ENCODE results near the gene F12. TPM values are rescaled to one million over a fixed set of nuclear protein-coding genes. Genes with fewer than 3 reads are reported as not detected.
A peak's percentile ranks its signal among the peaks of the same experiment; 100 is the strongest.

The F12 gene
- total RNA-seq, 1 donor from 2014 or later = 2.8 TPM

DNA sequence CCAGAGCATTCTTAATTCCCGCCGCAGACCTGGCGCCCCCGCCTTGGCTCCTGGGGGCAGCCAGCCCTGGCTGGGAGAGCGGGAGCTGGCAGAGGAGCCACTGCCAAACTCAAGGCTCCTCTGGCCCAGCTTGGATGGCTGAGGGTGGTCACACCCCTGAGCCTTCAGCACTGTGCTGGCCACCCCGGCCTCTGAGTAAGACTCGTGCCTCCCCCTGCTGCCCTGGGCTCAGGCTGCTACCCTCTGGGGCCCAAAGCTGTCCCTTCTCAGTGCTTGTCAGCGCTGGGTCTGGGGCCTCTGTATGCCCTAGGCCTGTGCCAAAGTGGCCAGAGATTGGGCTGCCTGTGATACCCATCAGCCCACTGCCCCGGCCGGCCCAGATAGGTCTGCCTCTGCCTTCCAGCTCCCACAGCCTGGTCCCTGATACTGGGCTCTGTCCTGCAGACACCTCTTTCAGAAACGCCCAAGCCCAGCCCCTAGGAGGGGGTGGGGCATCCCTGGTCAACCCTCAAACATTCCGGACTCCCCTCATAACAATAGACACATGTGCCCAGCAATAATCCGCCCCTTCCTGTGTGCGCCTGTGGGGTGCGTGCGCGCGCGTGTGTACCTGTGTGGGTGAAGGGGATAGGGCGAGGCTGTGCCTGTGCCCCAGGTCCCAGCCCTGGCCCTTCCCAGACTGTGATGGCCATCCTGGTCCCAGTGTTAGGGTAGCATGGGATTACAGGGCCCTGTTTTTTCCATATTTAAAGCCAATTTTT, 32.9 kb upstream of the F12 start:
- peaks cover 42% of the 10 kb centered on the region for H3K36me3 Mint-ChIP-seq (ENCODE audit: low read depth)
- H3K4me1 Mint-ChIP-seq = peaks cover 42% of the 10 kb centered on the region
- intact Hi-C loops (cut with micrococcal nuclease) = no loop called here
- H3K9me3 Mint-ChIP-seq = no peaks in the 10 kb centered on the region
- H3K4me3 Mint-ChIP-seq = no peak overlapping the region
- DNase-seq = no peak
- no peak overlapping the region for H3K27ac Mint-ChIP-seq
- no peaks in the 10 kb centered on the region for H3K27me3 Mint-ChIP-seq

DNA sequence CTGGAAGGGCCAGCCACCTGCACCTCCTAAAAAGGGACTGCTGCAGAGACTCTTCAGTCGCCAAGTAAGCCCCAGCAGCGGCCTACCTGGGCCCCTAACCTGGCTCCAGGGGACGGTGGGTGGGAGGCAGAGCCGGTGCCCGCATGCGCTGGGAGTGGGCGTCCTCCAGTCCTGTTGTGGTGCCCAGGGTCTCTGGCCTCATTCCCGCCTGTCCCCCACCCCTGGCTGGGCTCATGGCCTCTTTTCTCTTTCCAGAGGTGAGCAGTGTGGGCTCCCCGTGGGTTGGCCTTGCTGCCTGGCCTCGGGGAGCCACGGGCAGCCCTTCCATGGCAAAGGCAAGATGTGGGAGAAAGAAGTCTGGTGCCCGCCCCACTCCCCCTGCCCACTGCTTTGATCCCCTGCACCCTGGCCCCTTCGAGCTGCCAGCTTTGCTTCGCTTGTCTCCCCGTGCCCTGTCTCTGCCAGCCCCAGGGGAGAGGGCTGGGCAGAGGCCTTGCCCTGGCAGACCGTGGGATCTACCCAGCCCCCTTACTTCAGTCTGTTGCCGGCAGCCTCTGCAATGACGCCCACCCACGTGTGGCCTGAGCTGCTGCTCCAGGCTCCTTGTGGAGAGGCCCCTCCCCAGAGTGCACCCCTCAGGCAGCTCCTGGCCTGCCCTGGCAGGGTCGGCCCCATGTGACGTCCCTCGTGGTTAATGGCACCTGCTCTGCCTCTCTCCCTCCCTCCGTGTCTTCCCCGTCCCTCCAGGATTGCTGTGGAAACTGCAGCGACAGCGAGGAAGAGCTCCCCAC, 31.8 kb upstream of the F12 start:
- peak overlapping the region; percentile 48 for H3K27ac Mint-ChIP-seq
- no peaks in the 10 kb centered on the region for H3K27me3 Mint-ChIP-seq
- no peak overlapping the region for H3K4me3 Mint-ChIP-seq
- no peaks in the 10 kb centered on the region for H3K9me3 Mint-ChIP-seq
- intact Hi-C loops (cut with micrococcal nuclease) = no loop called here
- no peak for DNase-seq
- peaks cover 52% of the 10 kb centered on the region for H3K36me3 Mint-ChIP-seq (ENCODE audit: low read depth)
- peaks cover 46% of the 10 kb centered on the region for H3K4me1 Mint-ChIP-seq

DNA sequence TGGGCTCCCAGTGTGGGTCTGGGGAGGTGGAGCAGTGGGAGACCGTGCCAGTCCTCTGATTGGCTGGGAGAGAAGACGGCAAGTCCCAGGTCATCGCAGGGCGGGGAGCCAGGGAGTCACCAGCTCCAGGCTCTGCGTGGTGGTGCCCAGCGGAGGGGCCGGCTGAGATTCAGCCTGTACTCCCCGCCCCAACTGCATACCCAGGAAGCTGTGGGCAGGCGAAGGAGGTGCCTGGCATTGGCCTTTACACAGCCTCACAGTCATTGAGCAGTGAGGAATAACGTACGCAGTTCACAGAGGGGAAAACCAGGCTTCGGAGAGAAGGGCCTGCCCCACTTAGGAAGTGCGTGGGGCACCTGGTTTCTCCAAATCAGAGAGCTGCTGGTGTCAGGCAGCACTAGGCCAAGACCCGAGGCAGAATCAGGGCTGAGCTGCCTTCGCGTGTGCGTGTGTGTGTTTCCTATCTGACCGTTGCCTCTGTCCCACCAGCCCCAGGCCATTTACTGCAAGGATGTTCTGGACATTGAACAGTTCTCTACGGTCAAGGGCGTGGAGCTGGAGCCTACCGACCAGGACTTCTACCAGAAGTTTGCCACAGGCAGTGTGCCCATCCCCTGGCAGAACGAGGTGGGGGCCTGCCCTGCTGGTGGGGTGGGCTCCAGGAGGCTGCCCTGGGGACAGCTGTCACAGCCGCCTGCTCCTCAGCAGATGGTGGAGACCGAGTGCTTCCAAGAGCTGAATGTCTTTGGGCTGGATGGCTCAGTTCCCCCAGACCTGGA, 31.0 kb upstream of the F12 start:
- intact Hi-C loops (cut with micrococcal nuclease) = no loop called here
- H3K4me1 Mint-ChIP-seq = peaks cover 39% of the 10 kb centered on the region
- no peak for DNase-seq
- H3K36me3 Mint-ChIP-seq (ENCODE audit: low read depth) = peaks cover 58% of the 10 kb centered on the region
- H3K27me3 Mint-ChIP-seq = no peaks in the 10 kb centered on the region
- no peaks in the 10 kb centered on the region for H3K9me3 Mint-ChIP-seq
- H3K27ac Mint-ChIP-seq = peak overlapping the region; percentile 34
- H3K4me3 Mint-ChIP-seq = no peak overlapping the region

- Mint-ChIP-seq H3K36me3 (ENCODE audit: low read depth) (peaks cover 62% of the 10 kb centered on the region), H3K4me3 (no peak overlapping the region), H3K4me1 (peaks cover 32% of the 10 kb centered on the region), H3K27ac (no peak overlapping the region), H3K9me3 (no peaks in the 10 kb centered on the region), H3K27me3 (no peaks in the 10 kb centered on the region)
- intact Hi-C loops (cut with micrococcal nuclease) = no loop called here
- DNase-seq = no peak
These were observed 30.2 kb upstream of the F12 start for GRCh38 chr5:177439518-177440053.

GRCh38 chr5:177438468-177438867, 29.1 kb upstream of the F12 start:
- Mint-ChIP-seq H3K9me3 (no peaks in the 10 kb centered on the region), H3K36me3 (ENCODE audit: low read depth) (peaks cover 71% of the 10 kb centered on the region), H3K27ac (no peak overlapping the region), H3K4me3 (no peak overlapping the region), H3K4me1 (peaks cover 33% of the 10 kb centered on the region), H3K27me3 (no peaks in the 10 kb centered on the region)
- DNase-seq = no peak
- intact Hi-C loops (cut with micrococcal nuclease) = no loop called here

DNA sequence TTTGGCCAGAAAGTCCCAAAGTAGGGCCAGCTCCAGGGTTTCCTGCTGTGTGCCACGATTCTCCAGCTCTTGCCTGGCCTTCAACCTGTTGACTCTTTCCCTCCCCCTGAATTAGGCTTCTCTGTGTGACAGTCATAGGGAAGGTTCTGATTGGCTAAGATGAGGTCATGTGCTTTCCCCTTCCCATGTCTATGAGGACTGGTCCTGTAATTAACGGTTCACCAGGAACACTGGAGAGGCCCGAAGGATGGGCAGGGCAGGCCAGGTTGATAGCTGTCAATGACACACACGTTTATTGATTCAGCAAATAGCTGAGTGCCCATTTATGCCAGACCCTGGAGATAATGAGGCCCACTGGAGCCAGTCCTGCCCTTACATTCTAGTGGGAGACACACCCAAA, 28.3 kb upstream of the F12 start:
- intact Hi-C loops (cut with micrococcal nuclease) = no loop called here
- Mint-ChIP-seq H3K36me3 (ENCODE audit: low read depth) (peaks cover 74% of the 10 kb centered on the region), H3K4me3 (no peak overlapping the region), H3K9me3 (no peaks in the 10 kb centered on the region), H3K27me3 (no peaks in the 10 kb centered on the region), H3K4me1 (peaks cover 35% of the 10 kb centered on the region), H3K27ac (no peak overlapping the region)
- DNase-seq = no peak

GRCh38 chr5:177435847-177436536, 26.6 kb upstream of the F12 start:
- Mint-ChIP-seq H3K4me1 (peaks cover 43% of the 10 kb centered on the region), H3K27ac (no peak overlapping the region), H3K27me3 (no peaks in the 10 kb centered on the region), H3K9me3 (no peaks in the 10 kb centered on the region), H3K36me3 (ENCODE audit: low read depth) (peaks cover 74% of the 10 kb centered on the region), H3K4me3 (no peak overlapping the region)
- DNase-seq = no peak
- intact Hi-C loops (cut with micrococcal nuclease) = no loop called here

GRCh38 chr5:177434942-177435738, 25.8 kb upstream of the F12 start:
- peaks cover 50% of the 10 kb centered on the region for H3K4me1 Mint-ChIP-seq
- no peaks in the 10 kb centered on the region for H3K27me3 Mint-ChIP-seq
- intact Hi-C loops (cut with micrococcal nuclease) = no loop called here
- peak overlapping the region; percentile 36 for H3K27ac Mint-ChIP-seq
- no peak for DNase-seq
- H3K4me3 Mint-ChIP-seq = no peak overlapping the region
- no peaks in the 10 kb centered on the region for H3K9me3 Mint-ChIP-seq
- peaks cover 75% of the 10 kb centered on the region for H3K36me3 Mint-ChIP-seq (ENCODE audit: low read depth)

DNA sequence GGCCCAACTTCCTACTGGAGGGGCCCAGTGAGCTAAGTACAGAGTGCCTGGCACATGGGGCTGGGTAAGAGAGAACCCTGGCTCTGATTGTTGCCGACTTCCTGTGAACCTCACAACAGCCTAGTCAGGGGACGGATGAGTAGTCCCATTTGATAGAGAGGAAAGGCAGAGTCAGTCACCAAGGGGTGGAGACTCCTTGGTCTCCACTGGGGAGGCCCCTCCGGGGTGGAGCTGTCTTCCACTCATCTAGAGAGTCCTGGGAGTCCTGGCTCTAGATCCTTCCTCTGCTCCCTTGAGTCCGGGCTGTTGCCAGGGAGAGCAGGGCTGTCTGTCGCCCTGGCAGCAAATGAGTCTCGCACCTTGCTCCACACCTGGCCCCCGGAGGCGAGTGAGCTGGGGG, 25.1 kb upstream of the F12 start:
- intact Hi-C loops (cut with micrococcal nuclease) = no loop called here
- peaks cover 75% of the 10 kb centered on the region for H3K36me3 Mint-ChIP-seq (ENCODE audit: low read depth)
- H3K27me3 Mint-ChIP-seq = no peaks in the 10 kb centered on the region
- peak overlapping the region; percentile 81 for H3K27ac Mint-ChIP-seq
- H3K4me3 Mint-ChIP-seq = peak overlapping the region; percentile 59
- peak; percentile 77 for DNase-seq
- no peaks in the 10 kb centered on the region for H3K9me3 Mint-ChIP-seq
- peaks cover 50% of the 10 kb centered on the region for H3K4me1 Mint-ChIP-seq

DNA sequence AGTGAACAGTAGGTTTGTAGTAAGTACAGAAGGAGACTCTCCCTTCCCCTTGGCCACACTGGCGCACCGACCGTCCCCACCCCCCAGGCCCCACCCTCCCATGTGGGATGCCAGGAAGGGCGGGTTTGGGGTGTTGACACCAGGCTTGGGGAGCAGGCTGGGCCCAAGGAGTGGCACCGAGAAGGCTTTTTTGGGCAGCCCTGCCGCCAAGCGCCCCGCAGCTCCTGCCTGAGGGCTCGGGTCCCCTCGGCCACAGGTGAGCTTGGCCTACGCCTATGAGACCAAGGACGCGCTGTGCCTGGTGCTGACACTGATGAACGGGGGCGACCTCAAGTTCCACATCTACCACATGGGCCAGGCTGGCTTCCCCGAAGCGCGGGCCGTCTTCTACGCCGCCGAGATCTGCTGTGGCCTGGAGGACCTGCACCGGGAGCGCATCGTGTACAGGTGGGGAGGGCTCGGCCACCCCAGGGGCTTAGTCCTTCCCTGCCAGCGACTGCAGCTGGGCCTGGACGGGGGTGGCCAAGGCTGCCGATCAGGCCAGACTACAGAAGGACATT, 24.4 kb upstream of the F12 start:
- Mint-ChIP-seq H3K36me3 (ENCODE audit: low read depth) (peaks cover 77% of the 10 kb centered on the region), H3K27me3 (no peaks in the 10 kb centered on the region), H3K27ac (peak overlapping the region; percentile 81), H3K4me3 (no peak overlapping the region), H3K4me1 (peaks cover 55% of the 10 kb centered on the region), H3K9me3 (no peaks in the 10 kb centered on the region)
- DNase-seq = no peak
- intact Hi-C loops (cut with micrococcal nuclease) = no loop called here

GRCh38 chr5:177432839-177433657, 23.7 kb upstream of the F12 start:
- Mint-ChIP-seq H3K4me3 (peak overlapping the region; percentile 52), H3K36me3 (ENCODE audit: low read depth) (peaks cover 71% of the 10 kb centered on the region), H3K27me3 (no peaks in the 10 kb centered on the region), H3K9me3 (no peaks in the 10 kb centered on the region), H3K27ac (peak overlapping the region; percentile 80), H3K4me1 (peaks cover 56% of the 10 kb centered on the region)
- intact Hi-C loops (cut with micrococcal nuclease) = no loop called here
- no peak for DNase-seq

Data from activated CD4-positive, alpha-beta T cell treated with anti-CD3 and anti-CD28 coated beads, Interleukin-2, amount 10 ng/mL, durations not matched to agents 24 days and 14 days (primary cell).